OCI-LY3 (cell line): Measurements from ENCODE around the gene SLC2A11.

ENCODE experiments used
- H2AFZ ChIP-seq: fragments of 200-600, 300-600 bp; shearing (Covaris generic); 2 replicates; pipeline ENCODE4 v1.6.0; 2014; ENCODE audit warnings: antibody characterized with exemption, low read depth, low read length
- H3K27ac ChIP-seq: fragments of 200-600, 300-600 bp; sonication (generic); 2 replicates; pipeline ENCODE4 v1.5.1; 2014; ENCODE audit warnings: mild to moderate bottlenecking, low read length, moderate library complexity, mixed read lengths
- H3K27me3 ChIP-seq: fragments of 200-600, 300-600 bp; sonication (generic); 2 replicates; pipeline ENCODE4 v1.6.1; 2014; ENCODE audit warnings: low read depth, low read length, mixed read lengths
- H3K36me3 ChIP-seq: fragments of 200-600, 300-600 bp; sonication (generic); replicated peaks from 2 replicates; pipeline ENCODE3; 2014; ENCODE audit warnings: low read depth, low read length, mixed read lengths
- H3K4me1 ChIP-seq: fragments of 300-600, 200-600 bp; sonication (generic); 2 replicates; pipeline ENCODE4 v1.6.1; 2014; ENCODE audit warnings: low read length, mixed read lengths
- H3K4me2 ChIP-seq: fragments of 200-600, 300-600 bp; sonication (generic); 2 replicates; pipeline ENCODE4 v1.6.1; 2014; ENCODE audit warnings: low read length, mixed read lengths
- H3K4me3 ChIP-seq: fragments of 300-600, 200-600 bp; sonication (generic); 2 replicates; pipeline ENCODE4 v1.5.1; 2014; ENCODE audit warnings: antibody characterized with exemption, mild to moderate bottlenecking, low read length, moderate library complexity
- H3K79me2 ChIP-seq: fragments of 300-600, 200-600 bp; shearing (Covaris generic); 2 replicates; pipeline ENCODE4 v1.6.1; 2014; ENCODE audit warnings: mild to moderate bottlenecking, low read length, mixed read lengths
- H3K9ac ChIP-seq: fragments of 300-600, 200-600 bp; shearing (Covaris generic); 2 replicates; pipeline ENCODE4 v1.6.0; 2014; ENCODE audit warnings: mild to moderate bottlenecking, low read length, moderate library complexity
- H3K9me3 ChIP-seq: fragments of 200-600, 300-600 bp; shearing (Covaris generic); 2 replicates; pipeline ENCODE4 v1.6.1; 2014; ENCODE audit warnings: low read length, mixed read lengths; ENCODE audit not compliant: insufficient read depth
- H4K20me1 ChIP-seq: fragments of 200-600, 300-600 bp; sonication (generic); 2 replicates; pipeline ENCODE4 v1.6.1; 2016; ENCODE audit warnings: low read length, mixed read lengths; ENCODE audit not compliant: insufficient read depth
- EZH2phosphoT487 ChIP-seq: fragments of 200-600 bp; shearing (Covaris generic); IDR thresholded peaks from 2 replicates; pipeline ENCODE4 v1.6.1; 2018; ENCODE audit warnings: antibody characterized with exemption, mixed run types, low read depth
- TF ChIP-seq, protein P1 (sequence below): fragments of 200-600, 300-600 bp; sonication (generic); IDR thresholded peaks from 2 replicates; pipeline ENCODE4 v1.5.1; 2014; ENCODE audit warnings: antibody characterized with exemption, low read length, low read depth

Gene SLC2A11

DNA sequence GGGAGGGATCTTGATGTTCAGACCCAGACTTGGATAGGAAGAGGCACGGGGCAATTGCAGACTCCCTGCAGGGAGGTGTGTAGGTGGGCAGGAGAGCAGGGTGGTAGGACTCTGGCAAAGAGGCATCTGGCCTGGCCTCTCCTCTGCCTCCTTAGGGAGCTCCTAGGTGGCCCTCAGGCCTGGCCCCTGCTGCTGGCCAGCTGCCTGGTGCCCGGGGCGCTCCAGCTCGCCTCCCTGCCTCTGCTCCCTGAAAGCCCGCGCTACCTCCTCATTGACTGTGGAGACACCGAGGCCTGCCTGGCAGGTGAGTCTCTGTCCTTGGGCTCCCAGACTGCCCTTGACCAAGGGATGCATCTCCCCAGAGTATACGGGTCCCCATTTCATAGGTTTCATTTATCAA, 19.9 kb downstream of the SLC2A11 start:
- H3K9ac ChIP-seq = no peak overlapping the region
- H2AFZ ChIP-seq = no peak overlapping the region
- no peak overlapping the region for H3K4me2 ChIP-seq
- H3K4me1 ChIP-seq = no peaks in the 10 kb centered on the region
- no peaks in the 10 kb centered on the region for H3K9me3 ChIP-seq
- H3K27ac ChIP-seq = no peak overlapping the region
- H3K27me3 ChIP-seq = no peaks in the 10 kb centered on the region
- no peaks in the 10 kb centered on the region for H3K79me2 ChIP-seq
- peaks cover 3% of the 10 kb centered on the region for H3K36me3 ChIP-seq
- no peaks in the 10 kb centered on the region for H4K20me1 ChIP-seq
- H3K4me3 ChIP-seq = no peak overlapping the region
- TF ChIP-seq, protein P1, sequence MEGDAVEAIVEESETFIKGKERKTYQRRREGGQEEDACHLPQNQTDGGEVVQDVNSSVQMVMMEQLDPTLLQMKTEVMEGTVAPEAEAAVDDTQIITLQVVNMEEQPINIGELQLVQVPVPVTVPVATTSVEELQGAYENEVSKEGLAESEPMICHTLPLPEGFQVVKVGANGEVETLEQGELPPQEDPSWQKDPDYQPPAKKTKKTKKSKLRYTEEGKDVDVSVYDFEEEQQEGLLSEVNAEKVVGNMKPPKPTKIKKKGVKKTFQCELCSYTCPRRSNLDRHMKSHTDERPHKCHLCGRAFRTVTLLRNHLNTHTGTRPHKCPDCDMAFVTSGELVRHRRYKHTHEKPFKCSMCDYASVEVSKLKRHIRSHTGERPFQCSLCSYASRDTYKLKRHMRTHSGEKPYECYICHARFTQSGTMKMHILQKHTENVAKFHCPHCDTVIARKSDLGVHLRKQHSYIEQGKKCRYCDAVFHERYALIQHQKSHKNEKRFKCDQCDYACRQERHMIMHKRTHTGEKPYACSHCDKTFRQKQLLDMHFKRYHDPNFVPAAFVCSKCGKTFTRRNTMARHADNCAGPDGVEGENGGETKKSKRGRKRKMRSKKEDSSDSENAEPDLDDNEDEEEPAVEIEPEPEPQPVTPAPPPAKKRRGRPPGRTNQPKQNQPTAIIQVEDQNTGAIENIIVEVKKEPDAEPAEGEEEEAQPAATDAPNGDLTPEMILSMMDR = no peak
- TF ChIP-seq EZH2phosphoT487 = no peak

DNA sequence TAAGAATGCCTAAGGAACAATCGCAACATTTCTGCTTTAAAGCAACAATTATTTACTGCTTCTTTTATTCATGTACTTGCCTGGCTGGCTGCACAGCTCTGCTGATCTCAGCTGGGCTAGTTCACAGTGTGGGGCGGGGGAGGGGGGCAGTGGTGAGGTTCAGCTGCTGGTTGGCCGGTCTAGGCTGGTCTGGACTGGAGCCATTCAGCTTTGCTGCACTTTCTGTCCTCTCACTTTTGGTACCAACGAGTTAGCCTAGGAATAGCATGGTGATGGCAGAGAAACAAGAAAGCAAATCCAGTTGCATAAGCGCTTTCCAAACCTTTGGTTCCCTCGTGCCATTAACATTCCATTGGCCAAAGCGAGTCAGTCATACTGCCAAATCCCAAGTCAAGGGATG, 20.5 kb downstream of the SLC2A11 start:
- Histone ChIP-seq H3K4me3 (no peak overlapping the region), H3K27ac (no peak overlapping the region), H3K79me2 (no peaks in the 10 kb centered on the region), H3K4me1 (no peaks in the 10 kb centered on the region), H2AFZ (no peak overlapping the region), H3K27me3 (no peaks in the 10 kb centered on the region), H3K9me3 (no peaks in the 10 kb centered on the region), H4K20me1 (no peaks in the 10 kb centered on the region), H3K4me2 (no peak overlapping the region), H3K9ac (no peak overlapping the region), H3K36me3 (peaks cover 3% of the 10 kb centered on the region)
- TF ChIP-seq EZH2phosphoT487 = no peak
- TF ChIP-seq, protein P1 = no peak

DNA sequence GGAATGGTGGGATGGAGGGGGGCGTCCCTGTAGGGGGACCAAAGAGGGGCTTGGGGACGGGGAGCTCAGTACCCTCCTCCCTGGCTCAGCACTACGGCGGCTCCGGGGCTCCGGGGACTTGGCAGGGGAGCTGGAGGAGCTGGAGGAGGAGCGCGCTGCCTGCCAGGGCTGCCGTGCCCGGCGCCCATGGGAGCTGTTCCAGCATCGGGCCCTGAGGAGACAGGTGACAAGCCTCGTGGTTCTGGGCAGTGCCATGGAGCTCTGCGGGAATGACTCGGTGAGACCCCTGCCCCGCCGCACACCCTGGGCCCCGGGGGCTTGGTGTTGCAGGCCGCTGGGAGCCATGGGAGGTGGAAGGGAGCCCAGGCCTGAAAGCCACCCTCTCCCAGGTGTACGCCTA, 24.7 kb downstream of the SLC2A11 start:
- Histone ChIP-seq H3K27me3 (no peaks in the 10 kb centered on the region), H3K9ac (no peak overlapping the region), H3K4me1 (no peaks in the 10 kb centered on the region), H3K79me2 (no peaks in the 10 kb centered on the region), H4K20me1 (no peaks in the 10 kb centered on the region), H3K36me3 (peaks cover under 1% of the 10 kb centered on the region), H2AFZ (no peak overlapping the region), H3K9me3 (no peaks in the 10 kb centered on the region), H3K4me3 (no peak overlapping the region), H3K4me2 (no peak overlapping the region), H3K27ac (no peak overlapping the region)
- TF ChIP-seq EZH2phosphoT487 = no peak
- TF ChIP-seq, protein P1 = no peak

DNA sequence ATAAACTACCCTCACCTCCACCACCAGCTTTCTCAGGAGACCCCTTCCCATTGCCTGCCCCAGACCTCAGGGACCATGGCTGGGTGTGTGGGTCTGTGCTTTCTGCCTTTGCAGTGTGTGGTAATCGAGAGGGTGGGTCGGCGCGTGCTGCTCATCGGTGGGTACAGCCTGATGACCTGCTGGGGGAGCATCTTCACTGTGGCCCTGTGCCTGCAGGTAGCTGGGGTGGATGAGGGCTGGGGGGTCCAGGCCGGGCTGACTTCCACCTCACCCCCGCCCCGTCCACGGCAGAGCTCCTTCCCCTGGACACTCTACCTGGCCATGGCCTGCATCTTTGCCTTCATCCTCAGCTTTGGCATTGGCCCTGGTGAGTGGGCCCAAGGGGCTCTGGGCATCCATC, 26.0 kb downstream of the SLC2A11 start:
- Histone ChIP-seq H3K4me3 (no peak overlapping the region), H3K27ac (no peak overlapping the region), H3K9ac (no peak overlapping the region), H3K4me2 (no peak overlapping the region), H3K79me2 (no peaks in the 10 kb centered on the region), H3K27me3 (no peaks in the 10 kb centered on the region), H2AFZ (no peak overlapping the region), H4K20me1 (no peaks in the 10 kb centered on the region), H3K9me3 (no peaks in the 10 kb centered on the region), H3K36me3 (no peaks in the 10 kb centered on the region), H3K4me1 (no peaks in the 10 kb centered on the region)
- TF ChIP-seq, protein P1 = no peak
- no peak for TF ChIP-seq EZH2phosphoT487
